CD4-positive, alpha-beta memory T cell (primary cell): ENCODE measurements around the gene AKAP13. TPM values are rescaled to one million over a fixed set of nuclear protein-coding genes. Genes with fewer than 3 reads are reported as not detected.

ENCODE experiments used
- CTCF ChIA-PET: fragments of 350-600 bp; sonication (Branson Sonifier 250); formaldehyde crosslinking; loops from one replicate; lab custom pipeline; 2021; ENCODE audit warnings: inconsistent platforms; ENCODE audit not compliant: partially characterized antibody; lab: Charles Lee
- POLR2A ChIA-PET: fragments of 350-600 bp; sonication (Branson Sonifier 250); formaldehyde crosslinking; loops from one replicate; lab custom pipeline; 2021; ENCODE audit not compliant: partially characterized antibody; lab: Charles Lee
- DNase-seq, 5 donors: peaks; one replicate each; pipeline versions ENCODE4 v3.0.0 to v3.0.0-alpha.2; 2020 to 2022; ENCODE audit warnings: mixed read lengths in 1 of 5
- H3K27ac ChIP-seq: one replicate; pipeline ENCODE4 v1.7.0; 2013; ENCODE audit warnings: low read depth, low read length
- H3K27me3 ChIP-seq: 2 replicates; pipeline ENCODE4 v1.7.0; 2013; ENCODE audit warnings: mild to moderate bottlenecking, low read length, moderate library complexity; ENCODE audit not compliant: insufficient read depth
- H3K36me3 ChIP-seq: 2 replicates; pipeline ENCODE4 v1.7.0; 2013; ENCODE audit warnings: mild to moderate bottlenecking, low read length, moderate library complexity; ENCODE audit not compliant: insufficient read depth
- H3K4me1 ChIP-seq: 2 replicates; pipeline ENCODE4 v1.7.0; 2013; ENCODE audit warnings: mild to moderate bottlenecking, low read length, moderate library complexity; ENCODE audit not compliant: insufficient read depth
- H3K4me3 ChIP-seq, 2 donors: one replicate each; pipeline ENCODE4 v1.7.0; 2013; ENCODE audit warnings: low read length in 2 of 2, mild to moderate bottlenecking in 1 of 2
- H3K9me3 ChIP-seq, 2 donors: one replicate each; pipeline ENCODE4 v1.7.0; 2013; ENCODE audit warnings: low read length in 2 of 2, control low read depth in 1 of 2; ENCODE audit not compliant: control insufficient read depth in 1 of 2
- H3K27ac Mint-ChIP-seq, 7 donors: one replicate each; pipeline ENCODE4 v1.8.0; 2020 to 2021; ENCODE audit warnings: mixed read lengths in 7 of 7, mild to moderate bottlenecking in 6 of 7, inconsistent platforms in 3 of 7, moderate library complexity in 3 of 7
- H3K27me3 Mint-ChIP-seq, 2 donors: one replicate each; pipeline ENCODE4 v1.8.0; 2020 to 2021; ENCODE audit warnings: mixed read lengths in 2 of 2
- H3K36me3 Mint-ChIP-seq, 2 donors: one replicate each; pipeline ENCODE4 v1.8.0; 2020 to 2021; ENCODE audit warnings: mixed read lengths in 2 of 2, inconsistent platforms in 1 of 2, mild to moderate bottlenecking in 1 of 2
- H3K4me1 Mint-ChIP-seq, 4 donors: one replicate each; pipeline ENCODE4 v1.8.0; 2020 to 2021; ENCODE audit warnings: mixed read lengths in 4 of 4, mild to moderate bottlenecking in 1 of 4
- H3K4me3 Mint-ChIP-seq, 8 donors: one replicate each; pipeline ENCODE4 v1.8.0; 2020 to 2021; ENCODE audit warnings: mixed read lengths in 8 of 8, mild to moderate bottlenecking in 7 of 8, moderate library complexity in 6 of 8, inconsistent platforms in 3 of 8
- H3K9me3 Mint-ChIP-seq, 8 donors: one replicate each; pipeline ENCODE4 v1.8.0; 2020 to 2021; ENCODE audit warnings: mixed read lengths in 8 of 8, mild to moderate bottlenecking in 5 of 8, inconsistent platforms in 3 of 8, moderate library complexity in 1 of 8
- intact Hi-C: fragments of 100-400 bp; cut with micrococcal nuclease; formaldehyde crosslinking; loops from one replicate; pipeline ENCODE4 v1.15.1; 2023
- polyA plus RNA-seq, 2 donors: library from polyadenylated mRNA; unstranded; fragments of 300-500 nt; fragmentation: Illumina TruSeq; gene quantifications; one replicate each; pipeline ENCODE4 v1.2.3, GENCODE V29; 2021
- total RNA-seq, 2 experiments: library from RNA; stranded (reverse); gene quantifications; one replicate each; pipeline ENCODE4 v1.2.3, GENCODE V29; 2021

The AKAP13 gene
- total and polyA plus RNA-seq, 4 experiments from 2014 or later, result 68.7 to 319 (median 247) TPM

GRCh38 chr15:85624291-85624801 is 243.9 kb downstream of the AKAP13 start:
- ChIA-PET POLR2A (interaction anchor here (0.8 to 6.5 kb wide), 13 partner anchors 7 to 86 kb away, joined by 3 to 72 read pairs (median 6); no protein-coding TSS in a partner anchor), CTCF (interaction anchor here (0.9 to 3.6 kb wide), 8 partner anchors 8 to 95 kb away, joined by 3 to 21 read pairs (median 3); no protein-coding TSS in a partner anchor)
- H3K27ac Mint-ChIP-seq, result peak overlapping the region; percentile 70 to 97 (median 92)
- DNase-seq, result peak in 2 of 5 donors; percentile 27 to 46
- intact Hi-C loops, result no loop called here
- peaks cover 0 to 1% (median 0%) of the 10 kb centered on the region in 8 donors for H3K9me3 Mint-ChIP-seq
- peaks cover 7 to 15% of the 10 kb centered on the region in 2 donors for H3K36me3 Mint-ChIP-seq
- no peaks in the 10 kb centered on the region for H3K27me3 ChIP-seq
- peaks cover 53 to 73% (median 68%) of the 10 kb centered on the region in 4 donors for H3K4me1 Mint-ChIP-seq
- peak overlapping the region; percentile 57 to 83 (median 76) for H3K4me3 Mint-ChIP-seq
- no peaks in the 10 kb centered on the region for H3K36me3 ChIP-seq
- H3K27ac ChIP-seq, result peak overlapping the region; percentile 39
- H3K4me1 ChIP-seq, result peaks cover 80% of the 10 kb centered on the region
- peak overlapping the region in 1 of 2 donors; percentile 29 for H3K4me3 ChIP-seq
- H3K27me3 Mint-ChIP-seq, result no peaks in the 10 kb centered on the region
- no peaks in the 10 kb centered on the region for H3K9me3 ChIP-seq

GRCh38 chr15:85625166-85625830 is 244.9 kb downstream of the AKAP13 start:
- Histone ChIP-seq H3K27me3 (no peaks in the 10 kb centered on the region), H3K4me3 (peak overlapping the region in 1 of 2 donors; percentile 12), H3K27ac (peak overlapping the region; percentile 39), H3K36me3 (no peaks in the 10 kb centered on the region), H3K9me3 (no peaks in the 10 kb centered on the region), H3K4me1 (peaks cover 70% of the 10 kb centered on the region)
- intact Hi-C loops, result no loop called here
- Mint-ChIP-seq H3K9me3 (peaks cover 0 to 1% (median 0%) of the 10 kb centered on the region in 8 donors), H3K4me3 (peak overlapping the region; percentile 13 to 83 (median 78)), H3K36me3 (peaks cover 11 to 17% of the 10 kb centered on the region in 2 donors), H3K27ac (peak overlapping the region; percentile 82 to 97 (median 93)), H3K27me3 (no peaks in the 10 kb centered on the region), H3K4me1 (peaks cover 59 to 79% (median 72%) of the 10 kb centered on the region in 4 donors)
- POLR2A ChIA-PET, result interaction anchor here (0.8 to 6.5 kb wide), 19 partner anchors 8 to 99 kb away, joined by 3 to 72 read pairs (median 6); no protein-coding TSS in a partner anchor
- CTCF ChIA-PET, result interaction anchor here (1.0 to 3.6 kb wide), 9 partner anchors 9 to 105 kb away, joined by 3 to 21 read pairs (median 4); no protein-coding TSS in a partner anchor
- DNase-seq, result peak; percentile 46 to 67 (median 61)

DNA sequence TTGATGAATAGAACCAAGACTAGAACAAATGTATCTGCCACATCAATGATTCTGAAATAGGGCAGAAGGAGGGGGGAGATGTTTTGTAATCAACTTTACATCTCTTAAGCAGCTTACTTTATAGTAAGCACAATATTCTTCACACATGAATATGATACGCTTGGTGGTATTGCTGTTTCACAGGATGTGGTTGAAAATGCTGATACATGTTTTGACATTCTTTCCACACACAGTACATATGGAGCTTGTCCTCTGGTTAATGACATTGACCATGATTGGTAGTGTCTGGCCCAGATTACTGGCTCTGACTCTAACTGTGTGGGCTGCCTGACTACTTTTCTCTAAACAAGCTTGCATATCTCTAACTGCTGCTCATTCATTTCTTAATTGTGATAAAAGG is 245.5 kb downstream of the AKAP13 start:
- H3K27ac Mint-ChIP-seq, result peak overlapping the region; percentile 82 to 97 (median 93)
- Histone ChIP-seq H3K4me3 (peak overlapping the region in 1 of 2 donors; percentile 12), H3K36me3 (no peaks in the 10 kb centered on the region), H3K4me1 (peaks cover 65% of the 10 kb centered on the region), H3K9me3 (no peaks in the 10 kb centered on the region), H3K27ac (peak overlapping the region; percentile 39), H3K27me3 (no peaks in the 10 kb centered on the region)
- H3K27me3 Mint-ChIP-seq, result no peaks in the 10 kb centered on the region
- intact Hi-C loops, result no loop called here
- H3K4me1 Mint-ChIP-seq, result peaks cover 59 to 79% (median 73%) of the 10 kb centered on the region in 4 donors
- ChIA-PET CTCF (interaction anchor here (0.8 to 3.6 kb wide), 8 partner anchors 9 to 104 kb away, joined by 3 to 21 read pairs (median 4); no protein-coding TSS in a partner anchor), POLR2A (interaction anchor here (0.6 to 6.5 kb wide), 13 partner anchors 8 to 245 kb away, joined by 3 to 72 read pairs (median 8); partner anchors contain the start of gene AKAP13)
- H3K4me3 Mint-ChIP-seq, result peak overlapping the region; percentile 13 to 83 (median 78)
- peaks cover 11 to 17% of the 10 kb centered on the region in 2 donors for H3K36me3 Mint-ChIP-seq
- H3K9me3 Mint-ChIP-seq, result peaks cover 0 to 1% (median 0%) of the 10 kb centered on the region in 8 donors
- DNase-seq, result peak; percentile 66 to 77 (median 68)

DNA sequence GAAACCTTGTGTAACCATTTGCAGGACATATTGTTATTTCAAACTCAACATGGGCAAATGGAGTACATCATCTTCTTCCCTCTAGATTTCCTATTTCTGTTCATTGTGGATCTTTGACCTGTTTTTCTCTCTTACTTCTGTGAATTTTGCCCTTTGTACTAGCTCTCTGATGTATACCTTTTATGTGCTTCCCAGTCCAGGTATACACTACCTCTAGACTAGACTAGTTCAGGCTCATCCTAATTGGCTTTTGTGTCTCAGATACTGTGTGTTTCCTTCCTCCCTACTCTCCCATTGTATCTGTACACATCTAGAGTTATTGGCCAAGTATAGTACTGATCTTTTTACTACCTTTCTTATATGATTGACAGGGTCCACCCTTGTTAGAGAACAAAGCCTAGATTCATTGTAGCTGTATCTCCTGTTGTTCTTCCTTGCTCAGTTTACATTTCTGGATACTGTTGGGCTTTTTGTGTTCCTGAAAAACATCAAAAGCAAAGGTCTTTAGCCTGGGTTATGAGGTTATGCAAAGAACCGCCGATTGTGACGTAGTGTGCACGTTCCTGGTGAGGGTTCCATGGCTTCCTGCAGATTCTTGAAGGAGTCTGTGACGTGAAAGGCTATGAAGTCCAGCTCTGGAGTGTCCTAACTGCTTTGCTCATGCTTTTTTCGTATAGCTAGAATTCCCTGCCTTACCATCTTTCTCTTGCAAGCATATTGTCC is 247.0 kb downstream of the AKAP13 start:
- no peaks in the 10 kb centered on the region for H3K36me3 ChIP-seq
- no peak for DNase-seq
- no peak overlapping the region for H3K4me3 ChIP-seq
- peaks cover 50% of the 10 kb centered on the region for H3K4me1 ChIP-seq
- H3K4me1 Mint-ChIP-seq, result peaks cover 62 to 75% (median 66%) of the 10 kb centered on the region in 4 donors
- H3K9me3 ChIP-seq, result no peaks in the 10 kb centered on the region
- peaks cover 17 to 18% of the 10 kb centered on the region in 2 donors for H3K36me3 Mint-ChIP-seq
- H3K27me3 Mint-ChIP-seq, result no peaks in the 10 kb centered on the region
- no peaks in the 10 kb centered on the region for H3K27me3 ChIP-seq
- CTCF ChIA-PET, result interaction anchor here (0.5 to 2.4 kb wide), 5 partner anchors 10 to 209 kb away, joined by 3 to 23 read pairs (median 3); no protein-coding TSS in a partner anchor
- peak overlapping the region; percentile 24 to 93 (median 67) for H3K27ac Mint-ChIP-seq
- H3K9me3 Mint-ChIP-seq, result peaks cover 0 to 1% (median 0%) of the 10 kb centered on the region in 8 donors
- H3K4me3 Mint-ChIP-seq, result peak overlapping the region in 5 of 8 donors; percentile 5 to 61 (median 32)
- POLR2A ChIA-PET, result interaction anchor here (0.9 to 5.5 kb wide), 6 partner anchors 10 to 62 kb away, joined by 3 to 57 read pairs (median 5); no protein-coding TSS in a partner anchor
- H3K27ac ChIP-seq, result no peak overlapping the region
- intact Hi-C loops, result no loop called here

- Histone ChIP-seq H3K4me3 (no peak overlapping the region), H3K9me3 (no peaks in the 10 kb centered on the region), H3K36me3 (no peaks in the 10 kb centered on the region), H3K27ac (no peak overlapping the region), H3K4me1 (peaks cover 35% of the 10 kb centered on the region), H3K27me3 (no peaks in the 10 kb centered on the region)
- no peak for DNase-seq
- Mint-ChIP-seq H3K27ac (peak overlapping the region in 4 of 7 donors; percentile 19 to 47 (median 32)), H3K9me3 (peaks cover 0 to 1% (median 0%) of the 10 kb centered on the region in 8 donors), H3K36me3 (peaks cover 20% of the 10 kb centered on the region in 2 donors), H3K27me3 (no peaks in the 10 kb centered on the region), H3K4me1 (peaks cover 43 to 54% (median 48%) of the 10 kb centered on the region in 4 donors), H3K4me3 (no peak overlapping the region)
- CTCF ChIA-PET, result interaction anchor here (0.9 to 1.6 kb wide), 4 partner anchors 9 to 60 kb away, joined by 3 to 8 read pairs (median 3); no protein-coding TSS in a partner anchor
- POLR2A ChIA-PET, result interaction anchor here (0.6 to 1.9 kb wide), 2 partner anchors 10 to 61 kb away, joined by 3 to 6 read pairs; no protein-coding TSS in a partner anchor
- intact Hi-C loops, result no loop called here
Observed at GRCh38 chr15:85630311-85630710, 249.9 kb downstream of the AKAP13 start.

DNA sequence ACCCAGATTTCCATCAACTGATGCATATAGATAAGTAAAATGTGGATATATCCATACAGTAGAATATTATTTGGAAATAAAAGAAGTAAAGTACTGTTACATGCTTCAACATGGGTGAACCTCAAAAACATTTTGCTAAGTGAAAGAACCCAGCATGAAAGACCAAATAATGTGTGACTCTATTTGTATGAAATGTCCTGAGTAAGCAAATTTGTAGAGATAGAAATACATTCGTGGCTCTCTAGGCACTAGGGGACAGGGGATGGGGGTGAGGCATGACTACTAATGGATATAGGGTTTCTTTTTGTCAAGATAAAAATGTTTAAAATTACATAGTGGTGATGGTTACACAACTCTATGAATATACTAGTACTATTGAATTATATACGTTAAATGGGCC is 250.6 kb downstream of the AKAP13 start:
- H3K36me3 ChIP-seq, result no peaks in the 10 kb centered on the region
- peaks cover 28% of the 10 kb centered on the region for H3K4me1 ChIP-seq
- no peak overlapping the region for H3K27ac ChIP-seq
- no peaks in the 10 kb centered on the region for H3K27me3 ChIP-seq
- H3K9me3 ChIP-seq, result no peaks in the 10 kb centered on the region
- ChIA-PET POLR2A (interaction anchor here (0.6 to 1.9 kb wide), 2 partner anchors 10 to 61 kb away, joined by 3 to 6 read pairs; no protein-coding TSS in a partner anchor), CTCF (interaction anchor here (1.6 kb wide), 1 partner anchor 12 kb away, joined by 3 read pairs; no protein-coding TSS in a partner anchor)
- intact Hi-C loops, result no loop called here
- Mint-ChIP-seq H3K4me1 (peaks cover 39 to 52% (median 43%) of the 10 kb centered on the region in 4 donors), H3K9me3 (peaks cover 0 to 1% (median 0%) of the 10 kb centered on the region in 8 donors), H3K36me3 (peaks cover 19 to 23% of the 10 kb centered on the region in 2 donors), H3K27me3 (no peaks in the 10 kb centered on the region), H3K4me3 (no peak overlapping the region), H3K27ac (peak overlapping the region in 4 of 7 donors; percentile 10 to 48 (median 31))
- no peak overlapping the region for H3K4me3 ChIP-seq
- DNase-seq, result no peak
